T-helper 22 cell (primary cell): Measurements from ENCODE around the gene UAP1L1.
A peak's percentile ranks its signal among the peaks of the same experiment; 100 is the strongest.

Experiments
- DNase-seq: peaks from one replicate; pipeline ENCODE4 v3.0.0-alpha.2; 2020; ENCODE audit warnings: low read depth

Gene UAP1L1

DNA sequence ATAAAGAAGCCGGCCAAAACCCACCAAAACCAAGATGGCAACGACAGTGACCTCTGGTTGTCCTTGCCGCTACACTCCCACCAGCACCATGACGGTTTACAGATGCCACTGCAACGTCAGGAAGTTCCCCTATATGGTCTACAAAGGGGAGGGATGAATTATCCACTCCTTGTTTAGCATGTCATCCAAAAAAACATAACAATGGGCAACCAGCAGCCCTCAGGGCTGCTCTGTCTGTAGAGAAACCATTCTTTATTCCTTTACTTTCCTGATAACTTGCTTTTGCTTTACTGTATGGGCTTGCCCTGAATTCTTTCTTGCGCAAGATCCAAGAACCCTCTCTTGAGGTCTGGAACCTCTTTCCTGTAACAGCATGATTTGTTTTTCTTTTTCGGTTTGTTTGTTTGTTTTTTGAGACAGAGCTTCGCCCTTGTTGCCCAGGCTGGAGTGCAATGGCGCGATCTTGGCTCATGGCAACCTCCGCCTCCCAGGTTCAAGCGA, 2.0 kb upstream of the UAP1L1 start:
- no peak for DNase-seq

DNA sequence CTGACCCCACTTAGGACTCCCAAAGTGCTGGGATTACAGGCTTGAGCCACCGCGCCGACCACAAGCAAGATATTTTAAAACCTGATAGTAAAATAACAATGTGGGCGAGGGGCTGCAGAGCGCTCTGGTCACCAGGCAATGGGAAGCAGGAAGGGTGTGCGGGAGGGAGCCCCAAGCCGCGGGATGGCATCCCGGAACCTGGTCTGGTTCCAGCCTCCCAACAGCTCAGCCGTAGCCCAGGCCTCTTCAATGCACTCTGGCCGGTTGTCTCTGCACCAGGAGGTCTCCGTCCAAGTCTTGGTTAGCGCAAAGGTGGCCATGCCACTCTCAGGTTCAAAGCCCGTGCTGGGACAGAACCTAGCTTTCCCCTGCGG, 694 bp upstream of the UAP1L1 start:
- no peak for DNase-seq

DNA sequence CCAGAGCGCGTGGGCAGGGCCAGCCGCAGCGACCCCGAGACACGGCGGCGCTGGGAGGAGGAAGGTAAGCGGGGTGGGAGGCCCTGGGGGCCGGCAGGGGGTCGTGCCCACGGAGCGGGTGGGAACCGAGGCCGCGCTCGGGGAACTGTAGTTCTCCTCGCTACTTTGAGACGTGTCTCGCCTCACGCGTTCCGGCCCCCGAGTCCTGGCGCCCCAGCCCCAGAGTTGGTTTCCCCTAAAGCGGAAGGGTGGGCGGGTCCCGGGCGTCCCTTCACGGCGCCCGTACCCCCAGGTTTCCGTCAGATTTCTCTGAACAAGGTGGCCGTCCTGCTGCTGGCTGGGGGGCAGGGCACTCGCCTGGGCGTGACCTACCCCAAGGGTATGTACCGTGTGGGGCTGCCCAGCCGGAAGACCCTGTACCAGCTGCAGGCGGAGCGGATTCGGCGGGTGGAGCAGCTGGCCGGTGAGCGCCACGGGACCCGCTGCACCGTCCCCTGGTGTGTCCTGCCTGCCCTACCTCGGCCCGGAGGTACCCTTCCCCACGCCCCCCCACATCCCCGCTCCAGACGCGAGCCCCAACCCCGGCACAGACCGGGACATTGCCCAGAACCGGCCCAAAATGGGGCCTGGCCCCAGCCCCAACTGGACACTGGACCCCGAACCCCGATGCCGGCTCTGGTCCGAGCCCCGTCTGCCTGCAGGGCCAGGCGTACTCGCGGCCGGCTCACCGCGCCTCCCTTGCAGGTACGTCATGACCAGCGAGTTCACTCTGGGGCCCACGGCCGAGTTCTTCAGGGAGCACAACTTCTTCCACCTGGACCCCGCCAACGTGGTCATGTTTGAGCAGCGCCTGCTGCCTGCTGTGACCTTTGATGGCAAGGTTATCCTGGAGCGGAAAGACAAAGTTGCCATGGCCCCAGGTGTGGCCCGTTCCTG, 709 bp downstream of the UAP1L1 start:
- no peak for DNase-seq

DNA sequence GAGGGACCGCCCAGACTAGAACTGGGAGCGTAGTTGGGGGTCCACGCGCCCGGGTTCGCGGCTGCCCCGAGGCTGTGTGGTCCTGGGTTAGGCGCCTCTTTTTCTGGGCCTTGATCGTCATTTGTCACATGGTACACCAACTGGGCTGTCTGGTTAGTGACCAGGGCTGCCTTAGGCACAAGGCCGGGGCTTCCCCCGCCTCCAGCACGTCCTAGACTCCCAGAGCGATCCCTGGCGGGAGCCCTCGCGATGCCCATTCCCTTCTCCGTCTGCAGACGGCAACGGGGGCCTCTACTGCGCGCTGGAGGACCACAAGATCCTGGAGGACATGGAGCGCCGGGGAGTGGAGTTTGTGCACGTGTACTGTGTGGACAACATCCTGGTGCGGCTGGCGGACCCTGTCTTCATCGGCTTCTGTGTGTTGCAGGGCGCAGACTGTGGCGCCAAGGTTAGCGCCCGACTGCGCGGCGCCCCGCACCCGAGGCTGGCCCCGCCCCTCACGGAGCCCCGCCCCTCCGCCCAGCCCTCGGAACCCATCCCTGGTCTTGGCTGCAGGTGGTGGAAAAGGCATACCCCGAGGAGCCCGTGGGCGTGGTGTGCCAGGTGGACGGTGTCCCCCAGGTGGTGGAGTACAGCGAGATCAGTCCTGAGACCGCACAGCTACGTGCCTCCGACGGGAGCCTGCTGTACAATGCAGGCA, 1.5 kb downstream of the UAP1L1 start:
- DNase-seq, result no peak

DNA sequence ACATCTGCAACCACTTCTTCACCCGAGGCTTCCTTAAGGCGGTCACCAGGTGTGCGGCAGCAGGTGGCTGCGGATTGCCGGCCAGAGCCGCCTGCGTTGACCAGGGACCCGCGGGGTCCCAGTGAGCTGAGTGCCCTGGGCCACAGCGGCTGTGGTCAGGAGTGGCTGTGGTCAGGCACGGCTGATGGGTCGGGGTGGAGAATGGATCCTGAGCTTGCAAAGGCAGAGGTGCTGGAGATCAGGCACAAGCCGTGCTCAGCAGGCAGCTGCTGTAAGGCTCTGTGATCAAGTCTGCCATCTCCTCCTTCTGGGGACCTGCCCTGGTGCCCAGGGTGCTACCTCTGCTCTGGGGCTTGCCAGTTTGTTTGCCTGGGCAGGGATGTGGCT, 2.1 kb downstream of the UAP1L1 start:
- DNase-seq, result no peak

DNA sequence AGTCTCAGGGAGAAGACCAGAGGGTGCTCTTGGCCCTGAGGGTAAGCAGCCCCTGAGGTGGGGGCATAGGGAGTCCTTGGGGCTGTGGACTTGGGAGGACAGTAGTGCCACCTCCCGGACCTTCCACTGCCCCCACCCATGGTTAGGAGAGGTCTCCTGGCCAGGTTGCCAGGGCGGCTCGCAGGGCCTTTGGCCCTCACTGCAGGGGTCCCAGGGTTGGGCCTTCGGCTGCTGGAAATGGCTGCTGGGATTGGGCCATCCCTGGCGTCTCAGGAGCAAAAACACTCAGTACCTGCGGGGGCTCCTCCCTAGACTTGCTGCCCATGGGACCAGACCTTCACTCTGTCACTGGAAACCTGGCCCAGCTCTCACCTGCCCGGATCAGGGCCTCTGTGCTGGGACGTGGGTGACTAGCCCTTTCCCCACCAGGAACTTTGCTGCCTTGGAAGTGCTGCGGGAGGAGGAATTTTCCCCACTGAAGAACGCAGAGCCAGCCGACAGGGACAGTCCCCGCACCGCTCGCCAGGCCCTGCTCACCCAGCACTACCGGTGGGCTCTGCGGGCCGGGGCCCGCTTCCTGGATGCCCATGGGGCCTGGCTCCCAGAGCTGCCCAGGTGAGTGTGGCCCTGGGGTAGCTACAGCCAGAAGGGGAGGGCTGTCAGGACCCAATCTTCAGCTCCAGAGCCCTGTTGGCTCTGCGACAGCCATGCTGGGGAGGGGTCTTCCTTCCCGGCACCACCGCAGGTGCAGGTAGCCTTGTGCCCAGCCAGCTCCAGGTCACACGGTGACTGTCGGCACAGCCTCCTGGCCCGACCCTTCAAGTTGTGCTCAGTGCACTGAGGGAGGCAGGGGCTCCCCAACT, 3.2 kb downstream of the UAP1L1 start:
- no peak for DNase-seq

DNA sequence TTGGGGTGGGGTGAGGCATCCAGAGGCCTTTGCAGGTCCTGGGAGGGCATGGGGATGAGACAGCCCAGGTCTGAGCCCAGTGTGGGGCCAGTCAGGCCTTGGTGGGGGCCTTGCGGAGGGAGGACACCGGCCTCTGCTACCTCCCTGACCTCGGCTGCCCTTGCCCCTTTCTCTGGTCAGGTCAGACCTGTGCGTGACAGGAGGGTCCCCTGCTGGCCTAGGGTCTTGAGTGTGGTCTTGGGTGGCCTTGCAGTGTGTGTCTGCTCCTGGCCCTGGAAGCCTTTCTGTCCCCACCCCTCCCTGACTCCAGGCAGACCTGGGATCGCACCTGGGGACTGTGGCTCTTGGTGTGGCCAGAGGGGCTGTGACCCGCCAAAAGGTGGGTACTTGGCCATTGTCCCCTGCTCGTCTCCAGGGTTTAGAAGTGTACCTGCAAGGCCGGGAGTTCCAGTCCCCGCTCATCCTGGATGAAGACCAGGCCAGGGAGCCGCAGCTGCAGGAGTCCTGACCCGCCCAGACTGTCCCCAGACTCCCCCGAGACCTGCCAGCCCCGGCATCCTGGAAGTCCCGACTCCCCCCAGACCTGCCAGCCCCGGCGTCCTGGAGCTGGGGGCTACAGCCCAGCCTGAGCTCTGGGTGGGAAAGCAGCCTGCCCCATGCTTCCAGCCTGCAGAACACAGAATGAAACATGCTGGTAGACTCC, 5.1 kb downstream of the UAP1L1 start:
- no peak for DNase-seq

DNA sequence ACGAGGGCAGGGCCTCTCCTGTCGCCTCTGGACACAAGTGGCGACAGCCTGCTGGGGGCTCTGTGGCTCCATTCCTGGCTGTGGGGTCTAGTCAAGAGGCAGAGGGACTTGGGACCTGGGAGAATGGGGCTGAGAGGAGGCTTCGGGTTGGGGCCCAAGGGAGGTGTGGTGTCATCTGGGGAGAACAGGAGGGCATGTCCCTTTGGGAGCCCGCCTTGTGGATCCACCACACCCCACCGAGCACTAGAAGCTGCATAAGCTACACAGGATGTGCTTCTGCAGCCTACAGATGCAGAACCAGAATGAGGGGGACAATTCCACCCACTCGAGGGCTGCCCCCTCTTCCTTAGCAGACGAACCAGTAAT, 5.6 kb downstream of the UAP1L1 start:
- no peak for DNase-seq

DNA sequence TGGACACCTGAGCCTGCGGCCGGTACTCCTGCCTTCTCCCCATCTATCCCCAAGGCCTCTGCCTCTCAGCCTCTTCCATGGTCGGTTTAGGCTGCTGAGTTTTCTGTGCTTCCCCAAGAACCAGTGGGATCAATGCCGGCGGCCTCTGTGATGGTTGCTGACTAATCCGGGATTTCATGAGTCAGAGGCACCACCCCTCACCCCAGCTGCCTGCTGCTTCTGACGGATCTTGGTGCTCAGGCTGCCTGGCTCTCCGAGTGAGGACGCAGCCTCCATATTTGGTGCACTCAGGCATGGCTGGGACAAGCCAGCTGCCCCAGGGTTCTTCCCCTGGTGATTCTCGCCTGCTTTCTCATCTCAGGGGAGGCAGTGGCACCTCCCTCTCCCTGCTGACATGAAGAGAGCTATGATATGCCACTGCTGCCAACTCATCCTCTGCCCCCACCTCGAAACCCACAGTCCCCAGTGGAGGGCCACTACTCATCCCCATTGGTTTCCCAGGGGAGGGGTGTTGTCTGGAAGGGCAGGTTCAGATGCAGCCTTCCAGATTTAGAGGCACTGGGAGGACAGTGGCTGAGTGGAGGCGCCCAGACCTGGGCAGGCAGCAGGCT, 6.2 kb downstream of the UAP1L1 start:
- DNase-seq, result no peak

DNA sequence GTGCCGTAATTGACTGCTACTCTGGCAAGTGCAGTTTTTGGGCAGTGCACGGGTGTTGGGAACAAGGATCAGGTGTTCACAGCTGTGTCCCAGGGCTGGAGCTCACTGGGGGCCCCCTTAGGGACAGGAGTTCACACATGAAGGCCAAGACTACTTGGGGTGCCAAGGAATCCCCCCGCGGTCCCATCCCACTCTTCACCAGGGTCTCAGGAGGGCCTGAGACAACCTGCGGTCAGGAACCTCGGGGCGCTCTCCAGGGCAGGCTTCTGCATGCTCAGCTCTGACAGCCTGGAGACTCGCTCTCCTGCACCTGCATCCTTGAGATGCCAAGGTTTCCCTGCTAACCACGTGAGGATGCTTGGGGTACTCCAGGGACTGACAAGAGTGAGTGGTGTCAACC, 7.2 kb downstream of the UAP1L1 start:
- no peak for DNase-seq

DNA sequence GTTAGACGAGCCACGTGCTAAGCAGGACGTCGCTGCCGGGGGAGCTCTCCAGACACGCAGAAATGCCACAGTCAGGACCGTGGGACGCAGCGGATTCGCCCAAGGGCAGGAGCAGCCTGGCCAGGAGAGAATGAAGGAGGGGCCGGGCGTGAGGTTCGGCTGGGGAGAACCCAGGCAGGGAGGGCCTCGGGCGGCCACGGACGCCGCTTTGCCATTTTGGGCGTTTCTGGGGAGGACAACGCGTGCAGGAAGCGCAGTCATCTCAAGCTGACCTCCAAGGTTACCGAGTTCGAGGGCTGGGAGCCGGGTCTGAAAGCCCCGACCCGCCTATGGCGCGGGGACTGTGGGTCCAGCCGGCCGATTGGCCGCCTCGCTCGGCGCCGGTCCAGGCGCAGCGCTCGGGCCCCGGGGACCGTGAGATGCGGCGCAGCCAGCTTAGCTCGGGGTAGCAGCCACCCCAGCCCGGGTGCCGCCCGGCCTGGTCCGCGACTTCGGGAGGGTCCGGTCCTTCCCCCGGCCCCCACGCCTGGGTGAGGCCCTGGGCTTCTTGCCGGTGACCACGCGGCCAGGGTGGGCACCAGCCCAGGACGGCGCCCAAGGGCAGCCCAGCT, 8.7 kb downstream of the UAP1L1 start:
- no peak for DNase-seq

DNA sequence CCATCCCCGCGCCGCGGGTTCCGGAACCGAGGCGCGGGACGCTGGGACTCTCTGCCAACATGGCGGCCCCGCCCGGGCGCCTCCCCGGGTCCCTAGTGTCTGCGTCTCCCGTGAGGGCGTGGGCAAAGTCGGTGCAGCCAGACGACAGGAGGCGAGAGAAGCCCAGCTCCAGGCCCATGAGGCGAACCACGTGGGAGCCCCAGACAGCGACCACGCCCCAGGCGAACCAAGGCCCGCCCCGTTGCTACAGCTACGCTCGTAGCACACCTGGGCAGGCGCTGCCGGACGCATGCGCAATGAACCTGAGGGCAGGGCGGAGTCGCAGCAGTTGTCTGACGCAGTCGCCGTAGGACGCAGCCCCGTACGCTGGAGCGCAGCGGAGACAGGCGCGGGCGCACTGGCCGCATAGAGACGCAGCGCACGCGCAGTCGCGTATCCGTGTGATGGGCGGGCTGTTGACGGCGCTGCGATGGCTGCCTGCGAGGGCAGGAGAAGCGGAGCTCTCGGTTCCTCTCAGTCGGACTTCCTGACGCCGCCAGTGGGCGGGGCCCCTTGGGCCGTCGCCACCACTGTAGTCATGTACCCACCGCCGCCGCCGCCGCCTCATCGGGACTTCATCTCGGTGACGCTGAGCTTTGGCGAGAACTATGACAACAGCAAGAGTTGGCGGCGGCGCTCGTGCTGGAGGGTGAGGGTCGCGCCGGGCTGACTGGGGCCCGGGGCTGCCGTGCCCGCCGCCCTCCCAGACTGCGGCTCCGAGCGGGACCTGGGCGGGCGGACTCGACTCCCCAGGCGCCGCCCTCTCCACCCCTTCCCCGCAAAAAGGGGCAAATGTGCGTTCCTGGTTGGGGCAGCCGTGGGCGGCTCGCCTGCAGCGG, 9.5 kb downstream of the UAP1L1 start, which contains the start of gene MAN1B1:
Gene MAN1B1, plus strand, starts transcription at position 455 of the 878 bp plus-strand sequence. Its CDS starts 15 bp downstream, at position 470.
- peak; percentile 100 for DNase-seq

DNA sequence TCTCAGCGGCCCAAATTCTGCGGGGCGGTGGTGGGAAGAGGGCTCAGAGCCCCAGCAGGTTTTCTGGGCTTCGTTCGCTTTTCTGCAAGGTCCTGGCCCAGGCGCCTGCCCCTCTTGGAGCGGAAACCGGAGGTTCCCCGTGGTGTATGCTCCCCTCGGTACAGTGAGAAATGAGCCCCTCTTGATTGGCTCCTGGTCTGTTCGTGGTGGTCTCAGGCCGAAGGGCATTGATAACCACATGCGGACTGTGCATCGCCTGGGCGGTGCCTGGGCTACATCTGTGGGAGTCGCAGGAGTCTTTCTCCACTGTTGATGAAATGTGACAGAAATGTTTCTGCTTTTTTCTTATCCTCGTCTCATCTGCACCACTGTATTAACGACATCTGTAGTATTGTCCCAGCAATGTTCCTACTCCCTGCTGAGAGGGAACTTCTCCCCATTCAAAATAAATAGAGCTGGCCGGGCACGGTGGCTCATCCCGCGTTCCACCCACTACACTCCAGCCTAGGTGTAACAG, 10.2 kb downstream of the UAP1L1 start:
- no peak for DNase-seq

DNA sequence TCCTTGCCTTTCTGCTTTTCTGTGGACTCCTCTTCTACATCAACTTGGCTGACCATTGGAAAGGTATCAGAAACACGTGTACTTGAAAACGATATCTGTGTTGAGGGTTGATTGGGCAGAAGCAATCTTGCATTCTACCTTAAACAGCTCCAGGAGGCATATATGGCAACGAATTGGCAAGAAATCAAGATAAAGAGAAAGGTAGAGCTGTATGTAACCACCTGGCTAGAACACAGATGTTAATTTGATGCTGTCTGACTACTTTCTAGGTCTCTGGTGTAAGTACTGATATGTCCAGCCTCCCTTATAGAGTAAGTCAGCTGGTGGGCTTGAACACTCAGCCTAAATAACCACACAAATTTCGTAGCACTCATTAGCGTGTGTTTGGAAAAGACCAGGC, 10.8 kb downstream of the UAP1L1 start:
- DNase-seq, result no peak

DNA sequence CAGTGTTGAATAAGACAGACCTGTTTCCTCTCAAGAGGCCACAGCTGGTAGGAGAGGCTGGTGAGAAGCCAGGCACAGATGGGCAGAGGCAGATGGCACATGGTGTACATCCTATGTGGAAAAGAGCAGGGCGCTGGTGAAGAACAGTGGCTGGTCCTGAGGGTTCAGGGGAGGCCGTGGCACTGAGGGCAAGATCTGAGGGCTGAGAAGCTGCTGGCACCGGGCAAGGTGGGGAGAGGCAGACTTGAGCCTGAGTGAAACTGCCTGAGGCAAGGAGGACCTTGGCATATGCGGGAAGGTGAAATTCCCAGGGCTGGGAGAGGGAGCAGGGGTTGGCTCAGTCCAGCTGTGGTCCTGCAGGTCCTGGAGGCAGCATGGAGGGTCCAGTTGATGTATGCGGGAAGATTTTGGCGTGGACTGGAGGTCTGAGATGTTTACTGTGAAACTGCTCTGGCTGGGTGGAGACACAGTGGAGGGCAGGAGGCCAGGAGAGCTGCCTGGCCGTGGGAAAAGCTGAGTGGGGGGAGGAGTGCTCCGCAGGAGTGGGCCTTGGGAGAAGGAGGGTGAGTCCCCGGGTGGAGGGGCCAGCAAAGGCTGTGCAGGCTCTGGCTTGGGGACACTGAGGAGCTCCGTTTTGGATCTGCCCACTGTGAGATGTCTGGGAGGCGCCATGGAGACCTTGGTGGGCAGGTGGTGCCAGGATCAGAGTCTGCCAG, 12.1 kb downstream of the UAP1L1 start:
- DNase-seq, result no peak

DNA sequence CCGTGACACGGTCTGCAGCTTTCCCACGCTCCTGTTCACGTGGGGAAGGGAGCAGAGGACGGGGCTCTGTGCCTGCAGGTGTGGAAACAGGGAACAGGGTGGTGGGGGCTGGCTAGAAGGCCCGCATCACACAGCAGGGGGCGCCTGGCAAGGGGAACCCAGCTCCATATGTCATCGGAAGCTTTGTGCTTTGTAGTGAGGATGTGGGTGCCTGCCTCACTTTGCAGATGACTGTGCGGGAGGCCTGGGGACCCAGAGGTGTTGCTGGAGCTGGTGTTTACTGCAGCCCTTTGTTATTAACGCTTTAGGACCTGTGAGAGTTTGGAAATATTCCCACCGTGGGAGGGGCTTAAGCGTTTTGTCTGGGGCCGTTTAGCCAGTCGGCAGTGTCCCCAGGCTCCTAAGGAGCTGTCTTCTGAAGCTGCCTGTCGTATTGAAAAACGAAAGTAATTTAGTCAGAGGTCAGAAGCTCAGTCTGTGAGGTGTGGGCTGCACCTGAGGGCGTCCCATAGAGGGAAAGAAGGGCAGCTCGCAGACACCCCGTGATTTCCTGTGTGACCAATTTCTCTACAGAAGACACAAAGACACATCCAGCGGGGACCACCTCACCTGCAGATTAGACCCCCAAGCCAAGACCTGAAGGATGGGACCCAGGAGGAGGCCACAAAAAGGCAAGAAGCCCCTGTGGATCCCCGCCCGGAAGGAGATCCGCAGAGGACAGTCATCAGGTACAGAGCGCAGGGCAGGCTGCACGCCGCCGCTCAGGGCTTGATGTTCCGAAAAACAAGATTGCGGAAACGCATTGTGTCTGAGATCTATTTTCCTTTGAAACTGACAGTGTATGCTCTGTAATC, 18.6 kb downstream of the UAP1L1 start:
- peak; percentile 83 for DNase-seq

DNA sequence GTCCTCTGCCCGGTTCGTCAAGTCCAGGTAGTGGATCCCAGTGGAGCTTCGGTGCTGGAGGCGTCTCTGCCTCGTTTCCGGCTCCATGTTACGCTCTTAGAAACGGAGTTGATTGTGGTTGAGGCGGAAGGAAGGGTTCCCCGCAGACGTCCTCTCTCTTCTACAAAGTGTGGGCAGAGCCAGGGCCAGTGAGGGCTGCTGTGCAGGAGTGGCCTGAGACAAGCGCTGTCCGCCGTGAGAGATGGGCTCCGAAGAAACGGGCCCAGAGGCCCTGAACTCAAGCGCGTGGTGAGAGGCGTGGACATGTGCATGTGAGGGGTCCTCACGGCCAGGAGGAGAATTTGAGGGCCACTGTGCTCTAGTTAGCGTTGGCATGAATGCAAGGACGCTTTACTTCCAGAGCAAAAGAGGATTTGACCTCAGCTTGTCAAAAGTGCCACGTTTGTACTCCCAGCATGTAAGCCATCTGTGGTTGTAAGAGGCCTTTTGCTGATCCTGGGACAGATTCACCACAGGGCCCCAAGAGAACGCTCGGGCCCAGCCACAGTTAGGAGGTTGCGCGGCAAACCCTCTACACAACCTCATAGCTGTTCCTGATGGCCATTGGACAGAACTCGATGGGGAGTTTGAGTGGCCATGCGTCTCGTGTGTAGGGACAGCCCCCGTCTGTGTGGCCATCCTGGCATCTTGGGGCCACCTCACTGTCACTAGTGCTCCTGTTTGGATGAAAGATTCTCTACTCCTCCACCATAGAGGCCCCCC, 19.6 kb downstream of the UAP1L1 start:
- DNase-seq, result no peak
